ENCODE data around the gene TMUB1.

TMUB1 gene

GRCh38 chr7:151116603-151117440 is 33.5 kb upstream of the TMUB1 start:
- no peak for DNase-seq (ENCODE audit: low read depth)
- no peak for TF ChIP-seq CTCF (IDR thresholded peaks at IDR 0.05; ENCODE audit: low read depth, low read length, missing control alignments)
- no peak overlapping the region for H3K4me3 ChIP-seq (ENCODE audit: low read depth, low read length)

GRCh38 chr7:151115836-151116418 is 32.6 kb upstream of the TMUB1 start:
- DNase-seq (ENCODE audit: low read depth), result no peak
- H3K4me3 ChIP-seq (ENCODE audit: low read depth, low read length), result no peak overlapping the region
- no peak for TF ChIP-seq CTCF (IDR thresholded peaks at IDR 0.05; ENCODE audit: low read depth, low read length, missing control alignments)

- no peak overlapping the region; the same call in 1 of the 2 replicates for H3K4me3 ChIP-seq (ENCODE audit: low read depth, low read length)
Measured at GRCh38 chr7:151115121-151115835, 32.0 kb upstream of the TMUB1 start.

GRCh38 chr7:151114151-151115090 is 31.1 kb upstream of the TMUB1 start:
- H3K4me3 ChIP-seq (ENCODE audit: low read depth, low read length), result no peak overlapping the region; the same call in 1 of the 2 replicates
- DNase-seq (ENCODE audit: low read depth), result no peak
- no peak for TF ChIP-seq CTCF (IDR thresholded peaks at IDR 0.05; ENCODE audit: low read depth, low read length, missing control alignments)

More at GRCh38 chr7:151115121-151115835, 32.0 kb upstream of the TMUB1 start:
- DNase-seq (ENCODE audit: low read depth), result no peak
- no peak for TF ChIP-seq CTCF (IDR thresholded peaks at IDR 0.05; ENCODE audit: low read depth, low read length, missing control alignments)

GRCh38 chr7:151113344-151114150 is 30.3 kb upstream of the TMUB1 start:
- TF ChIP-seq CTCF (IDR thresholded peaks at IDR 0.05; ENCODE audit: low read depth, low read length, missing control alignments), result no peak
- H3K4me3 ChIP-seq (ENCODE audit: low read depth, low read length), result no peak overlapping the region
- DNase-seq (ENCODE audit: low read depth), result no peak

All from GM12864 (cell line).